ENCODE measurements around the gene CTDSP1. TPM values are rescaled to one million over a fixed set of nuclear protein-coding genes. Genes with fewer than 3 reads are reported as not detected.

The CTDSP1 gene
- total and polyA plus RNA-seq, 4 donors = 38.3 to 76.5 (median 56.6) TPM

- TF ChIP-seq HNF4A (conservative IDR thresholded peaks at IDR 0.05) (peak; percentile 43 to 78), SP1 (IDR thresholded peaks at IDR 0.05) (no peak), RXRA (IDR thresholded peaks at IDR 0.05) (peak in 1 of 2 donors; percentile 52)
Measured at GRCh38 chr2:218448934-218449333, 49.3 kb downstream of the CTDSP1 start (continued).

- Histone ChIP-seq H3K36me3 (ENCODE audit: control insufficient read depth in 4 of 4, insufficient read depth in 3 of 4, low read depth in 1 of 4, low read length in 3 of 4) (peaks cover 9 to 49% (median 22%) of the 10 kb centered on the region in 4 donors), H3K4me1 (ENCODE audit: control insufficient read depth in 4 of 4, insufficient read depth in 4 of 4, low read length in 3 of 4) (peaks cover 0 to 6% (median 3%) of the 10 kb centered on the region in 4 donors)
- TF ChIP-seq CTCF (IDR thresholded peaks at IDR 0.05; ENCODE audit: low read depth, low read length, missing input control) = no peak
Measured at GRCh38 chr2:218452079-218452478, 52.4 kb downstream of the CTDSP1 start.

More at GRCh38 chr2:218452079-218452478, 52.4 kb downstream of the CTDSP1 start:
- no peak overlapping the region for H3K27ac ChIP-seq (ENCODE audit: low read depth in 1 of 2, low read length in 2 of 2)
- no peaks in the 10 kb centered on the region for H3K27me3 ChIP-seq (ENCODE audit: control insufficient read depth in 4 of 4, insufficient read depth in 4 of 4, low read length in 3 of 4)
- no peaks in the 10 kb centered on the region for H3K9me3 ChIP-seq (ENCODE audit: control insufficient read depth in 4 of 4, low read length in 3 of 4)
- H3K4me3 ChIP-seq (ENCODE audit: low read depth in 1 of 3, low read length in 3 of 3) = no peak overlapping the region
- H3K9ac ChIP-seq (ENCODE audit: low read depth in 1 of 2, low read length in 2 of 2) = no peak overlapping the region
- no peak for DNase-seq (ENCODE audit: low spot score)
- 79% methylated on average over 1 of the region's 1 CpG for WGBS

Small RNA genes within 50 kb of the gene (small RNA-seq; reads per million reads assigned to genes)
- gene MIR26B = 962 reads per million, percentile 99 among the genes with 10 or more reads in this experiment

Other genes with a start within 250 kb of the CTDSP1 start
- gene CXCR1, start 232.9 kb upstream of the CTDSP1 start, total RNA-seq = 1 to 10 TPM in 1 of 2 donors, under 1 TPM in 1; 0.33 to 1.8 TPM
- 1 to 10 TPM in 1 of 2 donors, under 1 TPM in 1; 0.26 to 1.1 TPM for gene CXCR1, start 232.9 kb upstream of the CTDSP1 start, polyA plus RNA-seq
- gene ARPC2, start 182.7 kb upstream of the CTDSP1 start, total RNA-seq = 10 to 100 TPM; 58.1 to 74.7 TPM
- 10 to 100 TPM; 72.8 to 83.6 TPM for gene ARPC2, start 182.7 kb upstream of the CTDSP1 start, polyA plus RNA-seq
- gene GPBAR1, start 138.9 kb upstream of the CTDSP1 start, total RNA-seq = 1 to 10 TPM in 1 of 2 donors, under 1 TPM in 1; 0.42 to 1.4 TPM
- 1 to 10 TPM; 2.1 to 2.7 TPM for gene GPBAR1, start 138.9 kb upstream of the CTDSP1 start, polyA plus RNA-seq
- 100 to 1,000 TPM in 1 of 2 donors, 10 to 100 TPM in 1; 79.9 to 116 TPM for gene AAMP, start 129.7 kb upstream of the CTDSP1 start, total RNA-seq
- 10 to 100 TPM; 63.6 to 69.2 TPM for gene AAMP, start 129.7 kb upstream of the CTDSP1 start, polyA plus RNA-seq
- 10 to 100 TPM; 28.5 to 68.6 TPM for gene PNKD, start 129.3 kb upstream of the CTDSP1 start, total RNA-seq
- gene PNKD, start 129.3 kb upstream of the CTDSP1 start, polyA plus RNA-seq = 100 to 1,000 TPM; 121 to 161 TPM
- 100 to 1,000 TPM; 122 to 133 TPM for gene TMBIM1, start 107.4 kb upstream of the CTDSP1 start, total RNA-seq
- 100 to 1,000 TPM in 1 of 2 donors, 10 to 100 TPM in 1; 61.8 to 106 TPM for gene TMBIM1, start 107.4 kb upstream of the CTDSP1 start, polyA plus RNA-seq
- not detected for gene CATIP, start 43.0 kb upstream of the CTDSP1 start, total RNA-seq
- gene CATIP, start 43.0 kb upstream of the CTDSP1 start, polyA plus RNA-seq = under 1 TPM; 0.05 to 0.35 TPM
- 10 to 100 TPM in 1 of 2 donors, 1 to 10 TPM in 1; 1.4 to 23.0 TPM for gene SLC11A1, start 17.6 kb upstream of the CTDSP1 start, total RNA-seq
- 1 to 10 TPM; 2.7 to 3.8 TPM for gene SLC11A1, start 17.6 kb upstream of the CTDSP1 start, polyA plus RNA-seq
- 10 to 100 TPM; 42.3 to 72.0 TPM for gene VIL1, start 19.3 kb downstream of the CTDSP1 start, total RNA-seq
- 10 to 100 TPM; 16.4 to 21.0 TPM for gene VIL1, start 19.3 kb downstream of the CTDSP1 start, polyA plus RNA-seq
- 10 to 100 TPM in 1 of 2 donors, 1 to 10 TPM in 1; 7.7 to 10.9 TPM for gene USP37, start 168.5 kb downstream of the CTDSP1 start, total RNA-seq
- gene USP37, start 168.5 kb downstream of the CTDSP1 start, polyA plus RNA-seq = 1 to 10 TPM; 1.4 to 1.7 TPM
- 10 to 100 TPM; 17.2 to 24.4 TPM for gene CNOT9, start 169.0 kb downstream of the CTDSP1 start, total RNA-seq
- gene CNOT9, start 169.0 kb downstream of the CTDSP1 start, polyA plus RNA-seq = 10 to 100 TPM; 10.5 to 12.3 TPM
- under 1 TPM; 0.05 to 0.17 TPM for gene PLCD4, start 208.0 kb downstream of the CTDSP1 start, total RNA-seq
- under 1 TPM; 0.07 to 0.51 TPM for gene PLCD4, start 208.0 kb downstream of the CTDSP1 start, polyA plus RNA-seq

Measured in liver (tissue), 10 donors.